ENCODE measurements around the gene GMPPA. TPM values are rescaled to one million over a fixed set of nuclear protein-coding genes. Genes with fewer than 3 reads are reported as not detected.

GMPPA gene
- total and polyA plus RNA-seq, 2 donors (not counting 1 experiment from before 2014, with no cell fraction given) = 38.3 to 59.7 TPM

GRCh38 chr2:219538956-219539788, 40.5 kb downstream of the GMPPA start:
- Histone ChIP-seq H3K27ac (ENCODE audit: insufficient read depth, low read length) (no peak overlapping the region), H3K4me2 (ENCODE audit: extremely low read depth, insufficient read depth, low read length) (no peak overlapping the region), H3K4me1 (ENCODE audit: control insufficient read depth, extremely low read depth, insufficient read depth, low read length) (peaks cover 5% of the 10 kb centered on the region), H4K20me1 (ENCODE audit: control insufficient read depth, extremely low read depth, insufficient read depth, low read length) (no peaks in the 10 kb centered on the region), H3K27me3 (ENCODE audit: control insufficient read depth, insufficient read depth, low read length) (no peaks in the 10 kb centered on the region), H2AFZ (ENCODE audit: low read length) (no peak overlapping the region), H3K36me3 (ENCODE audit: control insufficient read depth, insufficient read depth, low read length) (peaks cover 17% of the 10 kb centered on the region), H3K4me3 (replicated peaks in 1 of 4; ENCODE audit: control extremely low read depth in 1 of 4, insufficient read depth in 1 of 4, low read depth in 3 of 4, low read length in 4 of 4) (no peak overlapping the region), H3K9me3 (ENCODE audit: control insufficient read depth, insufficient read depth, low read depth, low read length) (no peaks in the 10 kb centered on the region), H3K79me2 (ENCODE audit: control insufficient read depth, insufficient read depth, low read length) (peaks cover 4% of the 10 kb centered on the region), H3K9ac (ENCODE audit: insufficient read depth, low read length) (no peak overlapping the region)
- no peak for TF ChIP-seq CTCF (conservative IDR thresholded peaks at IDR 0.05 in 1 of 2, IDR thresholded peaks at IDR 0.05 in 1 of 2; ENCODE audit: low read depth in 1 of 2, low read length in 2 of 2)
- TF ChIP-seq EZH2 (IDR thresholded peaks at IDR 0.05; ENCODE audit: low read length, missing control alignments) = no peak
- no peak for DNase-seq (ENCODE audit: low read depth in 2 of 2)

DNA sequence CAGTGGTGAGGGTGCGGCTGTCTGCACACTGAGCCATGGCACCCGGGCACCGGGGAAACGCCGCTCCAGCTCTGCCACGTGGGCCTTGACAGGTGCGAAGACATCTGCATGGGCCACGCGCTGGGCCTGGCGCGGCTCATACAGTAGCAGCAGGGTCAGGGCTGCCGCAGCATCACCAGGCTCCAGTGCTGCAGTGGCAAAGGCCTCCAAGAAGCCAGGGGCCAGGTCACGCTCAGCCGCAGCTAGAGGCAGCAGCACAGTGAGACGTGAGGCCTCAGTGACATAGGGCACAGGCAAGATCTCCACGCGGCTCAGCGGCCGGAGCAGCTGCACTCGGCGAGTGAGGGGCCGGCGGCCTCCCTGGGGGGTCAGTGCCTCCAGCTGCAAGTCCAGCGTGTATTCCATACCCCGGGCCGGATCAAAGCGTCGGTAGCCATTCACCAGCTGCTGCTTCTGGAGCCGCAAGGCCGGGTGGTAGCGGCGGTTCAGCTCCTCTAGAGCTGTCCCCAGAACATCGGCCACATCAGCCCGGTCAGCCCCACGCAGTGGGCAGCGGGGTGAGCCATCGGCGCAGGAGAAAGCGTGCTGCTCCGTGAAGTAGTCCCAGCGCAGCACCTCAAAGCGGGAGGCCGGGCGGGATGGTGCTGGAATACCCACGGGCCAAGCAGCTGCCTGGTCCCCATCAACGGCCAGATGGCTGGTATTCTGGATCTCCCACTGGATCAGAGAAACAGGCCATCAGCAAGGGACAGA, 41.4 kb downstream of the GMPPA start:
- Histone ChIP-seq H3K4me3 (replicated peaks in 1 of 4; ENCODE audit: control extremely low read depth in 1 of 4, insufficient read depth in 1 of 4, low read depth in 3 of 4, low read length in 4 of 4) (no peak overlapping the region), H4K20me1 (ENCODE audit: control insufficient read depth, extremely low read depth, insufficient read depth, low read length) (no peaks in the 10 kb centered on the region), H3K79me2 (ENCODE audit: control insufficient read depth, insufficient read depth, low read length) (peaks cover 4% of the 10 kb centered on the region), H3K4me2 (ENCODE audit: extremely low read depth, insufficient read depth, low read length) (no peak overlapping the region), H3K27ac (ENCODE audit: insufficient read depth, low read length) (no peak overlapping the region), H3K4me1 (ENCODE audit: control insufficient read depth, extremely low read depth, insufficient read depth, low read length) (peaks cover 5% of the 10 kb centered on the region), H3K27me3 (ENCODE audit: control insufficient read depth, insufficient read depth, low read length) (no peaks in the 10 kb centered on the region), H3K9ac (ENCODE audit: insufficient read depth, low read length) (no peak overlapping the region), H2AFZ (ENCODE audit: low read length) (no peak overlapping the region), H3K9me3 (ENCODE audit: control insufficient read depth, insufficient read depth, low read depth, low read length) (no peaks in the 10 kb centered on the region), H3K36me3 (ENCODE audit: control insufficient read depth, insufficient read depth, low read length) (peaks cover 17% of the 10 kb centered on the region)
- TF ChIP-seq CTCF (conservative IDR thresholded peaks at IDR 0.05 in 1 of 2, IDR thresholded peaks at IDR 0.05 in 1 of 2; ENCODE audit: low read depth in 1 of 2, low read length in 2 of 2) (no peak), EZH2 (IDR thresholded peaks at IDR 0.05; ENCODE audit: low read length, missing control alignments) (no peak)
- DNase-seq (ENCODE audit: low read depth in 2 of 2) = no peak

GRCh38 chr2:219540784-219541504, 42.3 kb downstream of the GMPPA start:
- H4K20me1 ChIP-seq (ENCODE audit: control insufficient read depth, extremely low read depth, insufficient read depth, low read length) = no peaks in the 10 kb centered on the region
- TF ChIP-seq EZH2 (IDR thresholded peaks at IDR 0.05; ENCODE audit: low read length, missing control alignments) (no peak), CTCF (conservative IDR thresholded peaks at IDR 0.05 in 1 of 2, IDR thresholded peaks at IDR 0.05 in 1 of 2; ENCODE audit: low read depth in 1 of 2, low read length in 2 of 2) (no peak)
- no peak overlapping the region for H3K4me3 ChIP-seq (replicated peaks in 1 of 4; ENCODE audit: control extremely low read depth in 1 of 4, insufficient read depth in 1 of 4, low read depth in 3 of 4, low read length in 4 of 4)
- no peak overlapping the region for H3K9ac ChIP-seq (ENCODE audit: insufficient read depth, low read length)
- H3K27ac ChIP-seq (ENCODE audit: insufficient read depth, low read length) = no peak overlapping the region
- H3K9me3 ChIP-seq (ENCODE audit: control insufficient read depth, insufficient read depth, low read depth, low read length) = no peaks in the 10 kb centered on the region
- H3K36me3 ChIP-seq (ENCODE audit: control insufficient read depth, insufficient read depth, low read length) = peaks cover 17% of the 10 kb centered on the region
- peaks cover 5% of the 10 kb centered on the region for H3K4me1 ChIP-seq (ENCODE audit: control insufficient read depth, extremely low read depth, insufficient read depth, low read length)
- H3K27me3 ChIP-seq (ENCODE audit: control insufficient read depth, insufficient read depth, low read length) = no peaks in the 10 kb centered on the region
- peaks cover 4% of the 10 kb centered on the region for H3K79me2 ChIP-seq (ENCODE audit: control insufficient read depth, insufficient read depth, low read length)
- H3K4me2 ChIP-seq (ENCODE audit: extremely low read depth, insufficient read depth, low read length) = no peak overlapping the region
- no peak for DNase-seq (ENCODE audit: low read depth in 2 of 2)
- H2AFZ ChIP-seq (ENCODE audit: low read length) = no peak overlapping the region

Measured in fibroblast of lung (primary cell).